Measurements from ENCODE around the gene SLC45A2. TPM values are rescaled to one million over a fixed set of nuclear protein-coding genes. Genes with fewer than 3 reads are reported as not detected.

The SLC45A2 gene
- total RNA-seq, 1 experiment from 2014 or later: not detected

DNA sequence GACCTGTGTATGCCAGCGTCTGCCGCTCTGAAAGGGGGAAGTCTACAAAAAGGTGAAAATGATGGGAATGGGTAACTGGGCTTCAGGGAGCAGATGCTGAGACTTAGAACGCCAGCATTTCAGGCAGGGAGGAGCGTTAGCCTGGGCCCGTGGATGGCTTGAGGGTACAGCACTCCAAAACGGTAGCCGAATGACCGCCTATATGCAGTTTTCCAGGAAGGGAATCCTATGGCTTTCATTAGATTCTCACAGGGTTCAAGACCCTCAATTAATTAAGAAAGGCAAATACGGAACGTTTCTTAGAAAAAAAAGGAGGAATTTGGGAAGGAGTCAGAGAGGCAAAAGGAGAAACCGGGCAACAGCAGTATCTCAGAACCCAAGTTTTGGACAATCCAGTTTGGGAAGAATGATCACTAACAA, 22.7 kb upstream of the SLC45A2 start:
- peaks cover 25 to 29% of the 10 kb centered on the region in 2 experiments for H3K4me1 Mint-ChIP-seq
- TF ChIP-seq, protein P1, sequence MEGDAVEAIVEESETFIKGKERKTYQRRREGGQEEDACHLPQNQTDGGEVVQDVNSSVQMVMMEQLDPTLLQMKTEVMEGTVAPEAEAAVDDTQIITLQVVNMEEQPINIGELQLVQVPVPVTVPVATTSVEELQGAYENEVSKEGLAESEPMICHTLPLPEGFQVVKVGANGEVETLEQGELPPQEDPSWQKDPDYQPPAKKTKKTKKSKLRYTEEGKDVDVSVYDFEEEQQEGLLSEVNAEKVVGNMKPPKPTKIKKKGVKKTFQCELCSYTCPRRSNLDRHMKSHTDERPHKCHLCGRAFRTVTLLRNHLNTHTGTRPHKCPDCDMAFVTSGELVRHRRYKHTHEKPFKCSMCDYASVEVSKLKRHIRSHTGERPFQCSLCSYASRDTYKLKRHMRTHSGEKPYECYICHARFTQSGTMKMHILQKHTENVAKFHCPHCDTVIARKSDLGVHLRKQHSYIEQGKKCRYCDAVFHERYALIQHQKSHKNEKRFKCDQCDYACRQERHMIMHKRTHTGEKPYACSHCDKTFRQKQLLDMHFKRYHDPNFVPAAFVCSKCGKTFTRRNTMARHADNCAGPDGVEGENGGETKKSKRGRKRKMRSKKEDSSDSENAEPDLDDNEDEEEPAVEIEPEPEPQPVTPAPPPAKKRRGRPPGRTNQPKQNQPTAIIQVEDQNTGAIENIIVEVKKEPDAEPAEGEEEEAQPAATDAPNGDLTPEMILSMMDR (conservative IDR thresholded peaks at IDR 0.05): no peak
- Histone ChIP-seq H4K91ac (ENCODE audit: insufficient read length, low read depth, low read length) (no peak overlapping the region), H4K8ac (replicated peaks; ENCODE audit: insufficient read length, low read depth, low read length) (no peak overlapping the region), H3K9me3 (ENCODE audit: control insufficient read depth, low read depth, low read length) (no peaks in the 10 kb centered on the region), H3K18ac (ENCODE audit: insufficient read length, low read depth, low read length) (no peak overlapping the region), H3K27me3 (ENCODE audit: insufficient read depth, low read length) (no peaks in the 10 kb centered on the region), H4K20me1 (ENCODE audit: control insufficient read depth, insufficient read depth, insufficient read length) (no peaks in the 10 kb centered on the region), H3K79me1 (ENCODE audit: insufficient read depth, low read depth, low read length, poor library complexity, severe bottlenecking) (no peaks in the 10 kb centered on the region), H3K79me2 (ENCODE audit: insufficient read depth, low read length) (no peaks in the 10 kb centered on the region), H3K4ac (ENCODE audit: low read depth, low read length) (no peak overlapping the region), H3K56ac (ENCODE audit: insufficient read length, low read depth, low read length) (no peak overlapping the region), H2BK120ac (ENCODE audit: low read depth, low read length, poor library complexity, severe bottlenecking) (no peak overlapping the region), H3K4me2 (ENCODE audit: insufficient read depth, insufficient read length, low read length) (peak overlapping the region; percentile 94), H2BK15ac (ENCODE audit: low read depth, low read length) (no peak overlapping the region), H3K4me1 (ENCODE audit: insufficient read depth, low read length) (no peaks in the 10 kb centered on the region), H3K23ac (ENCODE audit: insufficient read length, low read depth, low read length) (no peak overlapping the region), H2BK12ac (ENCODE audit: insufficient read length, low read depth, low read length) (no peak overlapping the region), H3K23me2 (ENCODE audit: insufficient read length, low read depth, low read length, poor library complexity, severe bottlenecking) (peaks cover 3% of the 10 kb centered on the region), H3T11ph (ENCODE audit: low read length) (no peak overlapping the region), H2BK5ac (ENCODE audit: insufficient read length, low read length) (no peak overlapping the region), H4K5ac (ENCODE audit: insufficient read length, low read depth, low read length) (no peak overlapping the region), H3K9ac (ENCODE audit: extremely low read depth, insufficient read length, low read length) (peak overlapping the region; percentile 67), H3K27ac (ENCODE audit: insufficient read length, low read depth, low read length) (no peak overlapping the region), H2AK5ac (ENCODE audit: insufficient read length, low read length) (no peak overlapping the region), H2AFZ (ENCODE audit: low read length) (no peak overlapping the region), H3K14ac (ENCODE audit: insufficient read depth, low read length) (no peak overlapping the region), H2BK20ac (ENCODE audit: low read depth, low read length, poor library complexity, severe bottlenecking) (no peak overlapping the region)
- no peaks in the 10 kb centered on the region; a peak in 1 of 5 replicates for H3K9me3 Mint-ChIP-seq
- H3K27ac Mint-ChIP-seq: peak overlapping the region; percentile 87 to 95 (median 94); a peak in 6 of 7 replicates
- H3K27me3 Mint-ChIP-seq (ENCODE audit: low read depth): no peaks in the 10 kb centered on the region
- no CpG with 5 or more reads among the region's 11 CpGs for WGBS (ENCODE audit: extremely low coverage, insufficient read length, low lambda C conversion rate)
- no peak for DNase-seq
- H3K4me3 Mint-ChIP-seq: peak overlapping the region; percentile 86 to 90
- H3K36me3 Mint-ChIP-seq (ENCODE audit: insufficient read depth in 1 of 3, low read depth in 3 of 3): peaks cover 0 to 27% (median 9%) of the 10 kb centered on the region in 3 experiments; a peak in 6 of 7 replicates
